ENCODE data around the gene ZC2HC1B. TPM values are rescaled to one million over a fixed set of nuclear protein-coding genes. Genes with fewer than 3 reads are reported as not detected.

The ZC2HC1B gene
- polyA plus RNA-seq, 4 donors: 0.09 TPM; not detected in 3

DNA sequence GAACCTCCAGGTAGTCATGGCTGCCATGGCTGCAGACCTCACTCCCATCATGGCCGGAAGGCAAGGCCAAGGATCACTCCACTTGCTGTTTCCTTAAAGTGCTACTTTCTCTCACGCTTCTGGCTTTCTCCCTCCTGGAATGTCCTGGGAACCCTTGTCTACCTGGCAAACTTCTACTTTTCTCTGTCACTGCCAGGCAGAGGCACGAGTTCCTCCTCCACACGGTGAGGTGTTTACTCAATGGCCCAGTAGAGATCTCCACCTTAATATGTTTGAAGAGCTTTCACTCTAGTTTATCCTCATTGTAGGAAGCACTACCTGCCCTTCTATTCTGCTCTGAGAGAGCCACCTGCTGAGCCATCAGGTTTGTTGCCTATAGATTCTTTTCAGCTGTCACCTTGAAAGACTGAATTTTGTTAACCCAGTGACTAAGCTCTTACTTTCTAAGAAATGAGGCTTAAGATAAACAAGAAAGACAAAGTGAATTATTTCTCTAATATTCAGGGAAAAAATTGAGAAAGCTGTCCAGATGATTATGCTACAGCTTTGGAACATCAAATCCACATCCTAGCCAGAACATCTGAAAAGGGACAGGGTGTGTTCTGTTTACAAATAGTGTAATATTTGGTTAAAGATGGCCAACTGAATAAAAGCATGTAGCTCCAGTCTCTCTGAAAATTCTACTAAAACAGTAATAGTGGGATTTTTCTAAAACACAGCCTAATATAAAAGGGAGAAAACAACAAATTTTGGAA is 88.8 kb downstream of the ZC2HC1B start:
- DNase-seq (no peak), FAIRE-seq (no peak)
- no peak overlapping the region for H3K4me3 ChIP-seq (ENCODE audit: low read depth in 1 of 3, low read length in 3 of 3)
- no peaks in the 10 kb centered on the region for H3K27me3 ChIP-seq (ENCODE audit: control insufficient read depth in 3 of 3, insufficient read depth in 3 of 3, low read length in 3 of 3)
- H3K4me1 ChIP-seq (ENCODE audit: control insufficient read depth in 3 of 3, insufficient read depth in 2 of 3, low read depth in 1 of 3, low read length in 2 of 3): peaks cover 0 to 23% (median 0%) of the 10 kb centered on the region in 3 donors
- no peak overlapping the region for H3K27ac ChIP-seq (ENCODE audit: low read depth in 1 of 3, low read length in 2 of 3)
- 89 to 99% (median 89%) methylated on average over 4 of the region's 4 CpGs for WGBS, 3 donors
- peaks cover 0 to 5% (median 0%) of the 10 kb centered on the region in 3 donors for H3K36me3 ChIP-seq (ENCODE audit: control insufficient read depth in 3 of 3, insufficient read depth in 2 of 3, low read depth in 1 of 3, low read length in 3 of 3)
- H3K9me3 ChIP-seq (ENCODE audit: control insufficient read depth in 2 of 2, insufficient read depth in 1 of 2, low read depth in 1 of 2, low read length in 1 of 2): peaks cover 0 to 4% of the 10 kb centered on the region in 2 donors

DNA sequence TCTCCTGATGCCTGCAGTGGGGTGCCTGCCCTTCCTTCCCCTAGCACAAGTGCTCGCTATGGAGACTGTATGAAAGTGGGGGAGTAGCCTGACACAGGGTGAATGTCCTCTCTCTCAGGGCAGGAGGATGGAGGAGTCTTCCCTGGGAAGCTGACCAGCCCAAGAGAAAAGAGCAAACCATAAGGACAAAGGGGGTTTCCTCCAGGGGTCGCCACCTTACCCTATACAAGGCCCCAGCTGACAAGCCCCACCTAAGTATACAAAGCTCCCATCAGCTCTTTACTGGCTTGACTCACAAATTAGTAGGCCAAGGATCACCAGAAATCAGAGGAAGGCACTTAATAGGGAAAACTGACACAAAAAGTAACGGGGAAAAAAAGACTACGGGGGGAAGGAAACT is 89.6 kb downstream of the ZC2HC1B start:
- H3K27me3 ChIP-seq (ENCODE audit: control insufficient read depth in 3 of 3, insufficient read depth in 3 of 3, low read length in 3 of 3): no peaks in the 10 kb centered on the region
- H3K4me3 ChIP-seq (ENCODE audit: low read depth in 1 of 3, low read length in 3 of 3): no peak overlapping the region
- H3K27ac ChIP-seq (ENCODE audit: low read depth in 1 of 3, low read length in 2 of 3): no peak overlapping the region
- peaks cover 0 to 4% (median 0%) of the 10 kb centered on the region in 3 donors for H3K36me3 ChIP-seq (ENCODE audit: control insufficient read depth in 3 of 3, insufficient read depth in 2 of 3, low read depth in 1 of 3, low read length in 3 of 3)
- no peak for FAIRE-seq
- peaks cover 0 to 22% (median 0%) of the 10 kb centered on the region in 3 donors for H3K4me1 ChIP-seq (ENCODE audit: control insufficient read depth in 3 of 3, insufficient read depth in 2 of 3, low read depth in 1 of 3, low read length in 2 of 3)
- 86 to 89% (median 87%) methylated on average over 4 of the region's 4 CpGs for WGBS, 3 donors
- H3K9me3 ChIP-seq (ENCODE audit: control insufficient read depth in 2 of 2, insufficient read depth in 1 of 2, low read depth in 1 of 2, low read length in 1 of 2): no peaks in the 10 kb centered on the region
- DNase-seq: no peak

DNA sequence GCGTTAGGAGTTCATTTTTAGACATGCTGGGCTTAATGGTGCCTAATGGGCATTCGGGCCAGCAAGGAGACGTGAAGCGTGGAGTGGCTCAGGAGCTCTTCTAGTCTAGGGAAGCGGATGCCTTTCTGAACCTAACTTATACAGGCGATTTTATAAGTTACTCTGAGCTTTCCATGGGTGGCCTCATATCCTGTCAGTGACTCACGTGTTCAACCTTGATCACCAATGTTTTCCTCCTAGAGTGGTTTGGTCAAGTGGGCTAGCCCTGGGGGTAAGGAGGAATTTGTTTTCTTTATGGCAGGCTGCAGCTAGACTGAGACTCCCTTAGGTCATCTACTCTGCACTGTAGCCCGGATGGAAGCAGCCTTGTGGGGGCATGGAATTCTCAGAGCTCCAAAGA is 91.7 kb downstream of the ZC2HC1B start:
- DNase-seq: no peak
- H3K4me1 ChIP-seq (ENCODE audit: control insufficient read depth in 3 of 3, insufficient read depth in 2 of 3, low read depth in 1 of 3, low read length in 2 of 3): peaks cover 0 to 6% (median 0%) of the 10 kb centered on the region in 3 donors
- H3K4me3 ChIP-seq (ENCODE audit: low read depth in 1 of 3, low read length in 3 of 3): no peak overlapping the region
- peaks cover 0 to 6% (median 0%) of the 10 kb centered on the region in 3 donors for H3K36me3 ChIP-seq (ENCODE audit: control insufficient read depth in 3 of 3, insufficient read depth in 2 of 3, low read depth in 1 of 3, low read length in 3 of 3)
- no peak for FAIRE-seq
- no peaks in the 10 kb centered on the region for H3K27me3 ChIP-seq (ENCODE audit: control insufficient read depth in 3 of 3, insufficient read depth in 3 of 3, low read length in 3 of 3)
- WGBS, 3 donors: 93 to 96% (median 95%) methylated on average over 8 of the region's 8 CpGs
- no peak overlapping the region for H3K27ac ChIP-seq (ENCODE audit: low read depth in 1 of 3, low read length in 2 of 3)
- H3K9me3 ChIP-seq (ENCODE audit: control insufficient read depth in 2 of 2, insufficient read depth in 1 of 2, low read depth in 1 of 2, low read length in 1 of 2): no peaks in the 10 kb centered on the region

DNA sequence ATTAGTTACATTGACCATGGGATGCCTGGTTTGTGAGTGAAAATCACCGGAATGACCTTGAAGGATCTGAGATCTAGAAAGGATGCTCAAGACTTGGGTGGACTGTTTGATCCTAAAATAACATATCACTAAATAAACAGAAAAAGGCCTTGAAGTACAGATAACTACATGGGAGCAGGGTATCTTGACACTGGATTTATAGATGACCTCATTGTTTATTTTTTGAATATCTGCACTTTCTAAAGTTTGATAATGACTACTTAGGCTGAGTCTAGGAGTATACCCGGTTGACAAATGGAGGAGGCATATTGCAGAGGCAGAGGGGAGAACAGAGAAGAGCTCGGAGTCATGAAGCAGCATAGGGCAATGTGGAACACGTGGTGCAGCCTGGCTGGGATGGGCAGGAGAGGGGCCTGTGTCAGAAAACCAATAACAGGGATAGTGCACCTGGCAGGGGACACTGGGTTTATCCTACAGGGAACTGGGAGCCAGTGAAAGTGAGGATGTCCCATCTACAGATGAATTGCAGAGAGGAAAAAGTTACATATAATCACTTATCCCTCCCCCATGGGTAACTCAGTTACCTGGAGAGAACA is 93.5 kb downstream of the ZC2HC1B start:
- no peaks in the 10 kb centered on the region for H3K4me1 ChIP-seq (ENCODE audit: control insufficient read depth in 3 of 3, insufficient read depth in 2 of 3, low read depth in 1 of 3, low read length in 2 of 3)
- no peaks in the 10 kb centered on the region for H3K9me3 ChIP-seq (ENCODE audit: control insufficient read depth in 2 of 2, insufficient read depth in 1 of 2, low read depth in 1 of 2, low read length in 1 of 2)
- WGBS, 3 donors: 70 to 75% (median 72%) methylated on average over 4 of the region's 4 CpGs
- H3K4me3 ChIP-seq (ENCODE audit: low read depth in 1 of 3, low read length in 3 of 3): no peak overlapping the region
- H3K36me3 ChIP-seq (ENCODE audit: control insufficient read depth in 3 of 3, insufficient read depth in 2 of 3, low read depth in 1 of 3, low read length in 3 of 3): peaks cover 0 to 6% (median 0%) of the 10 kb centered on the region in 3 donors
- H3K27ac ChIP-seq (ENCODE audit: low read depth in 1 of 3, low read length in 2 of 3): no peak overlapping the region
- no peaks in the 10 kb centered on the region for H3K27me3 ChIP-seq (ENCODE audit: control insufficient read depth in 3 of 3, insufficient read depth in 3 of 3, low read length in 3 of 3)
- FAIRE-seq (no peak), DNase-seq (no peak)

DNA sequence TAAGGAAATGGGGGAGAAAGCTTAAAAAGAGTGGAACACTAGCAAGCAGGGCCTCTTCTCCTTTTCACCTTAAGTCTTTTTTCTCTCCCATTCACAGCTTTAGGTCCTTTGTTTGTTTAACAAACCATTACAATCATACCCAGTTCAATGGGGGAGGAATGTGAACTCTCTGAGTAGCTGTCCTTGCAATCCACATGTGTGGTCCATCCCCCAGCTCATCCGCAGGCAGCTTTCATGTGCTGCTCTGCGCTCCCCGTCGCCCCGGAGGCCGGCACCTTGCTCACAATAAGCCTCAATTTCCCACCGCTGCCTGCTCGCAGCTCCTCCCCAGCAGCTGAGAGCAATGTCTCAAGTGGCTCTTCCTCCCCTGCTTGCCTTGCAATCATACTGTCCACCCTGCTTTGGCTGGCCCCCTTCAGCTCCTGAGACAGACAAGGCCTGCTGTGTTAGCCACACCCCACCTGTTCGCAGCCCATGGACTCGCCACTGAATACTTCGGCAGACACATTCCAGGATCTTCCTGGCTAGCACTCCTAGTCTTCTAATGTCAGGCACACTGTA is 94.6 kb downstream of the ZC2HC1B start:
- no peak overlapping the region for H3K4me3 ChIP-seq (ENCODE audit: low read depth in 1 of 3, low read length in 3 of 3)
- 84 to 94% (median 91%) methylated on average over 11 of the region's 11 CpGs for WGBS, 3 donors
- H3K4me1 ChIP-seq (ENCODE audit: control insufficient read depth in 3 of 3, insufficient read depth in 2 of 3, low read depth in 1 of 3, low read length in 2 of 3): peaks cover 0 to 3% (median 0%) of the 10 kb centered on the region in 3 donors
- peaks cover 0 to 7% (median 0%) of the 10 kb centered on the region in 3 donors for H3K36me3 ChIP-seq (ENCODE audit: control insufficient read depth in 3 of 3, insufficient read depth in 2 of 3, low read depth in 1 of 3, low read length in 3 of 3)
- H3K27ac ChIP-seq (ENCODE audit: low read depth in 1 of 3, low read length in 2 of 3): no peak overlapping the region
- H3K9me3 ChIP-seq (ENCODE audit: control insufficient read depth in 2 of 2, insufficient read depth in 1 of 2, low read depth in 1 of 2, low read length in 1 of 2): no peaks in the 10 kb centered on the region
- H3K27me3 ChIP-seq (ENCODE audit: control insufficient read depth in 3 of 3, insufficient read depth in 3 of 3, low read length in 3 of 3): no peaks in the 10 kb centered on the region
- DNase-seq (no peak), FAIRE-seq (no peak)

DNA sequence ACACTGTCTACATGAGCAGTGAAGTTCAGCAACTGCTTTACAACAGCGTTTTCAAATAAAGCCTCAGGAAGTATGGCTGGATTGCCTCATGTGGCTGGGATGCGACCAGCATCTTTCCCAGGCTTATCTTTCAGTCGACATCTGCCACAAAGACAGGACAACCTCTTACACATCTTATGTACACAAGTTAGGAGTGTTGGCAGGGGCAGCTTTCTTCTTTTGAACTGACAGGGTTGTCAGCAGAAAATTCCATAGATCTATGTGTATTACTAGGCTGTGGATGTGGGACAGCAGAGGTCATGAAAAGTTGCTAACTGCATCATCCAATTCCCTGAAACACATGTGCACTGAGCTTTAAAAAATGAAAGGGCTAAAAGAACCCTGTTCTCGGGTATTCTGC is 95.7 kb downstream of the ZC2HC1B start:
- H3K36me3 ChIP-seq (ENCODE audit: control insufficient read depth in 3 of 3, insufficient read depth in 2 of 3, low read depth in 1 of 3, low read length in 3 of 3): peaks cover 0 to 12% (median 0%) of the 10 kb centered on the region in 3 donors
- no peak overlapping the region for H3K4me3 ChIP-seq (ENCODE audit: low read depth in 1 of 3, low read length in 3 of 3)
- DNase-seq (no peak), FAIRE-seq (no peak)
- H3K27me3 ChIP-seq (ENCODE audit: control insufficient read depth in 3 of 3, insufficient read depth in 3 of 3, low read length in 3 of 3): no peaks in the 10 kb centered on the region
- WGBS, 3 donors: 69 to 82% (median 73%) methylated on average over 4 of the region's 4 CpGs
- H3K27ac ChIP-seq (ENCODE audit: low read depth in 1 of 3, low read length in 2 of 3): no peak overlapping the region
- peaks cover 0 to 11% (median 5%) of the 10 kb centered on the region in 3 donors for H3K4me1 ChIP-seq (ENCODE audit: control insufficient read depth in 3 of 3, insufficient read depth in 2 of 3, low read depth in 1 of 3, low read length in 2 of 3)
- no peaks in the 10 kb centered on the region for H3K9me3 ChIP-seq (ENCODE audit: control insufficient read depth in 2 of 2, insufficient read depth in 1 of 2, low read depth in 1 of 2, low read length in 1 of 2)

DNA sequence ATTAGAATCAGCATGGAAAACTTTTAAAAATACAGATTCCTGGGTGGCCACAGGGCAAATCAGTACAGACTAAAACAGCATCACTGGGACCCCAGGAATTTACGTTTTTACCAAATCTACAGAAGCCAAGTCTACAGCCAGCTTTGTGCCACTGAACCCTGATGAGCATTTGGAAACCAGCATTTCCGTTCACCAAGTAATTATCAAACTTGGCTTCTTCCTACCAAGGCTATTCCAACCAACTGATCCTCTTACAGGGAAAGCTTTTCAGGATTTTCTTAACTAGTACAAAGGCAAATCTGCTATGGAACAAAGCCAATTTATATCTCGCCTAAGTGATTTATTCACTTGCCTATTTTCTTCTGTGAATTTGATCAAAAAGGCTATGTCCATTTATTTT is 96.8 kb downstream of the ZC2HC1B start:
- H3K36me3 ChIP-seq (ENCODE audit: control insufficient read depth in 3 of 3, insufficient read depth in 2 of 3, low read depth in 1 of 3, low read length in 3 of 3): peaks cover 0 to 16% (median 0%) of the 10 kb centered on the region in 3 donors
- no peak for FAIRE-seq
- no peak overlapping the region for H3K4me3 ChIP-seq (ENCODE audit: low read depth in 1 of 3, low read length in 3 of 3)
- peaks cover 0 to 15% (median 5%) of the 10 kb centered on the region in 3 donors for H3K4me1 ChIP-seq (ENCODE audit: control insufficient read depth in 3 of 3, insufficient read depth in 2 of 3, low read depth in 1 of 3, low read length in 2 of 3)
- WGBS, 3 donors: 82 to 87% (median 87%) methylated on average over 3 of the region's 3 CpGs
- H3K27me3 ChIP-seq (ENCODE audit: control insufficient read depth in 3 of 3, insufficient read depth in 3 of 3, low read length in 3 of 3): no peaks in the 10 kb centered on the region
- no peak for DNase-seq
- H3K9me3 ChIP-seq (ENCODE audit: control insufficient read depth in 2 of 2, insufficient read depth in 1 of 2, low read depth in 1 of 2, low read length in 1 of 2): no peaks in the 10 kb centered on the region
- no peak overlapping the region for H3K27ac ChIP-seq (ENCODE audit: low read depth in 1 of 3, low read length in 2 of 3)

DNA sequence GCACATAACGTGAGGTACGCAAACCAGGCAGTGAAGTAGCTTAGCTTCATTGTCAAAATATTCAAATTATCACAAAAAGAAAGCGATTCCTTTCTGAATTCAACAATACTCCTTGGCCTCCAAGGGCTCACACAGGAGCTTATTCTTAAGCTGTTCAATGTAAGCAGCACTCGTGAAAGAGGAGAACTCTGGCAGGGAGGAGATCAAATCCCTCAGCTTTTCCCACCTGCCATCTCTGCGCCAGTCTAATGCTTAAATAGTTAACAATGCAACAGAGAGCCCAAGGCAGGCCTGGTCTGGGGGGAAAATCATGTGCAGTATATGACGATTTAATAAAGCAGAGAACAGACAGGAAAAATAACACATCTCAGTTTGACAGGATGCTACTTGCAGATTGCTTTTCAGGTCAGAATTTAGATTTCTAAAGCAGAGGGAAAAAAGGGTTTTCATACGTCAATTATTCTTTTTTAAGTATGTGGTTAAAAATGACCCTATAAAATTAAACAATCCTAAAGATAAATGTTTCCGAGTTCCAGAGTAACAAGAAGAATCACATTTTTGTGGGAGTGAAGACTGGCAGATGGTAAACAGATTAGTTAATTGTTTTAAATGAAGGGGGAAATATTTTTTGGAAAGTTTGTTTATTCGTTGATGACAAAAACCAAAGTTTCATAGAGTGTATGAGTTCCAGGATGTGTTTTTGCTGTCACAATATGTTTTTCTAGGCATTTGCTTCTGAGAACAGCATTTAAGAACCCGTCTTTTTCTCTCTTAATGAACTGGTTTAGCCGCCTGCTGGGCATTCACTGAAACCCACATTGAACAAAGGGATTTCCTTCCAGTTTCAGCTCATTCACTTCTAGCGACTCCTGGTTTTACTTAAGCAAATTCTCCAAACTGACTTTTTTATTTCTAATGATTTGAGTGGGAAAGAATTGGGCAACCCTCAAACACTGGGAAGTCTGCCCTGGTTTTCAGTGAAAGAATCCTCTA is 97.9 kb downstream of the ZC2HC1B start:
- H3K27me3 ChIP-seq (ENCODE audit: control insufficient read depth in 3 of 3, insufficient read depth in 3 of 3, low read length in 3 of 3): no peaks in the 10 kb centered on the region
- DNase-seq (no peak), FAIRE-seq (no peak)
- H3K27ac ChIP-seq (ENCODE audit: low read depth in 1 of 3, low read length in 2 of 3): no peak overlapping the region
- no peaks in the 10 kb centered on the region for H3K9me3 ChIP-seq (ENCODE audit: control insufficient read depth in 2 of 2, insufficient read depth in 1 of 2, low read depth in 1 of 2, low read length in 1 of 2)
- H3K36me3 ChIP-seq (ENCODE audit: control insufficient read depth in 3 of 3, insufficient read depth in 2 of 3, low read depth in 1 of 3, low read length in 3 of 3): peaks cover 0 to 16% (median 0%) of the 10 kb centered on the region in 3 donors
- no peak overlapping the region for H3K4me3 ChIP-seq (ENCODE audit: low read depth in 1 of 3, low read length in 3 of 3)
- peaks cover 0 to 15% (median 5%) of the 10 kb centered on the region in 3 donors for H3K4me1 ChIP-seq (ENCODE audit: control insufficient read depth in 3 of 3, insufficient read depth in 2 of 3, low read depth in 1 of 3, low read length in 2 of 3)
- 75 to 91% (median 85%) methylated on average over 12 of the region's 12 CpGs for WGBS, 3 donors
